Endothelial cell of umbilical vein (primary cell): ENCODE data around the gene CLDN19. TPM values are rescaled to one million over a fixed set of nuclear protein-coding genes. Genes with fewer than 3 reads are reported as not detected.

Experiments used
- BruUV-seq: library from RNA; stranded (reverse); fragments of 400-500 nt; replicated peaks from 2 replicates; lab custom pipeline; 2021; lab: Mats Ljungman, UMichigan
- CTCF ChIA-PET: fragments of 300-600, 350-600 bp; sonication (Branson Sonifier 250); formaldehyde crosslinking; loops from one replicate; lab custom pipeline; 2021; ENCODE audit warnings: antibody characterized with exemption, inconsistent platforms; lab: Charles Lee
- POLR2A ChIA-PET: fragments of 300-600, 350-600 bp; sonication (Branson Sonifier 250); formaldehyde crosslinking; loops from one replicate; lab custom pipeline; 2021; ENCODE audit warnings: antibody characterized with exemption, inconsistent platforms; lab: Charles Lee
- DNase-seq: peaks from one replicate; pipeline ENCODE4 v3.0.0-alpha.2; 2011; ENCODE audit warnings: low read depth, low spot score
- FAIRE-seq: peaks from 2 replicates; lab custom pipeline; 2011; peaks lifted over from hg19 to GRCh38; lab: Jason Lieb, UNC
- H2AFZ ChIP-seq: 2 replicates; pipeline ENCODE4 v1.6.0; 2012; ENCODE audit warnings: low read depth, low read length, control low read depth, inconsistent platforms
- H3K27ac ChIP-seq: 2 replicates; pipeline ENCODE4 v1.5.1; 2011; ENCODE audit warnings: low read depth, mild to moderate bottlenecking, control low read depth, low read length, moderate library complexity; ENCODE audit not compliant: insufficient read depth
- H3K27me3 ChIP-seq, 2 experiments: 2 replicates each; pipeline versions ENCODE4 v1.6.0 to v1.6.1; 2011; ENCODE audit warnings: low read length in 2 of 2, mixed read lengths in 1 of 2; ENCODE audit not compliant: control insufficient read depth in 2 of 2, insufficient read depth in 2 of 2
- H3K36me3 ChIP-seq, 2 experiments: 2 replicates in 1 of 2; 3 replicates in 1 of 2; pipeline ENCODE4 v1.5.1; 2011; ENCODE audit warnings: low read length in 2 of 2, mild to moderate bottlenecking in 1 of 2, moderate library complexity in 1 of 2; ENCODE audit not compliant: control insufficient read depth in 2 of 2, insufficient read depth in 2 of 2; ENCODE audit errors: extremely low read depth in 1 of 2
- H3K4me1 ChIP-seq: 3 replicates; pipeline ENCODE4 v1.5.1; 2011; ENCODE audit warnings: mild to moderate bottlenecking, low read length; ENCODE audit not compliant: control insufficient read depth, insufficient read depth; ENCODE audit errors: extremely low read depth
- H3K4me2 ChIP-seq: 2 replicates; pipeline ENCODE4 v1.6.1; 2011; ENCODE audit warnings: low read length, control low read depth, mixed read lengths; ENCODE audit not compliant: insufficient read depth
- H3K4me3 ChIP-seq, 3 experiments: fragments of 200-600 bp in 1 of 3; sonication (generic), shearing (Covaris generic) in 1 of 3; replicated peaks in 1 of 3; 2 replicates each; pipeline ENCODE4 v1.5.1; 2011 to 2016; ENCODE audit warnings: control low read depth in 3 of 3, low read length in 3 of 3, mild to moderate bottlenecking in 2 of 3, inconsistent platforms in 1 of 3, low read depth in 1 of 3, moderate library complexity in 1 of 3; ENCODE audit not compliant: insufficient read depth in 1 of 3
- H3K79me2 ChIP-seq: 2 replicates; pipeline ENCODE4 v1.6.0; 2012; ENCODE audit warnings: low read length, inconsistent platforms; ENCODE audit not compliant: control insufficient read depth, insufficient read depth
- H3K9ac ChIP-seq: replicated peaks from 2 replicates; pipeline ENCODE3; 2011; ENCODE audit warnings: low read length, control low read depth; ENCODE audit not compliant: insufficient read depth; ENCODE audit errors: extremely low read depth
- H3K9me1 ChIP-seq: replicated peaks from 3 replicates; pipeline ENCODE4 v1.6.0; 2011; ENCODE audit warnings: mild to moderate bottlenecking, low read length; ENCODE audit not compliant: control insufficient read depth, insufficient read depth; ENCODE audit errors: extremely low read depth
- H3K9me3 ChIP-seq: replicated peaks from 2 replicates; pipeline ENCODE4 v1.5.1; 2012; ENCODE audit warnings: low read length, inconsistent platforms; ENCODE audit not compliant: control insufficient read depth, insufficient read depth
- H4K20me1 ChIP-seq: replicated peaks from 2 replicates; pipeline ENCODE3; 2011; ENCODE audit warnings: mild to moderate bottlenecking, low read length; ENCODE audit not compliant: control insufficient read depth, insufficient read depth; ENCODE audit errors: extremely low read depth
- GATA2 ChIP-seq: IDR thresholded peaks from 2 replicates; pipeline ENCODE4 v1.7.0; 2011; ENCODE audit warnings: low read depth, mild to moderate bottlenecking, moderate library complexity, mixed read lengths, low read length; ENCODE audit not compliant: insufficient read length, insufficient read depth
- POLR2A ChIP-seq: IDR thresholded peaks from 2 replicates; pipeline ENCODE4 v1.6.1; 2012; ENCODE audit warnings: low read depth, mild to moderate bottlenecking, control low read depth, low read length
- POLR2AphosphoS5 ChIP-seq: IDR thresholded peaks from 2 replicates; pipeline ENCODE4 v1.6.1; 2012; ENCODE audit warnings: low read depth, mild to moderate bottlenecking, control low read depth, low read length, moderate library complexity; ENCODE audit not compliant: insufficient read depth
- dilution Hi-C: fragments of 300-500 bp; cut with MboI; formaldehyde crosslinking; loops from one replicate; pipeline ENCODE4 v1.15.0; 2019; ENCODE audit warnings: low sequenced_read_pairs; ENCODE audit not compliant: extremely low pct_ligation_motif_present
- intact Hi-C: fragments of 100-400 bp; cut with micrococcal nuclease; formaldehyde crosslinking; loops from one replicate; pipeline ENCODE4 v1.10.0; 2022
- polyA plus RNA-seq, 4 experiments: library from polyadenylated mRNA; depleted of rRNA in 3 of 4; stranded (reverse) in 3 of 4; unstranded in 1 of 4; fragments of >200 nt; gene quantifications; 2 replicates each; pipeline versions ENCODE4 v1.2.1 to v1.2.3, GENCODE V29; 2011 to 2012; ENCODE audit warnings: missing spikeins in 1 of 4
- total RNA-seq: library from RNA; stranded (reverse); gene quantifications from 2 replicates; pipeline ENCODE4 v1.2.3, GENCODE V29; 2021

The CLDN19 gene
- total and polyA plus RNA-seq, 2 donors (not counting 3 experiments of a cell fraction or from before 2014, with no cell fraction given), result not detected

GRCh38 chr1:42766741-42767509, 26.9 kb upstream of the CLDN19 start, which contains the start of the genes C1orf50 and P3H1:
C1orf50 (plus strand) TSS chr1:42767249; CDS start chr1:42767312, 63 bp downstream.
P3H1 (minus strand) TSS chr1:42767028; CDS start chr1:42766971, 57 bp downstream.
- peak; percentile 87 for TF ChIP-seq POLR2AphosphoS5
- no peak for TF ChIP-seq GATA2
- TF ChIP-seq POLR2A, result peak; percentile 92
- Histone ChIP-seq H3K27ac (peak within 1 kb of the TSS; percentile 62), H3K79me2 (peaks cover 65% of the 10 kb centered on the region), H3K27me3 (no peaks in the 10 kb centered on the region), H3K9me1 (no peaks in the 10 kb centered on the region), H3K4me1 (peaks cover 20% of the 10 kb centered on the region), H2AFZ (peak within 1 kb of the TSS; percentile 83), H3K4me2 (peak within 1 kb of the TSS; percentile 95), H3K36me3 (peaks cover 0 to 3% of the 10 kb centered on the region in 2 experiments), H4K20me1 (no peaks in the 10 kb centered on the region), H3K4me3 (peak within 1 kb of the TSS; percentile 65 to 91 (median 90)), H3K9ac (peak within 1 kb of the TSS; percentile 83), H3K9me3 (no peaks in the 10 kb centered on the region)
- intact Hi-C loops, result loop anchor here (1.0 to 5.0 kb wide), 5 partner anchors 50 to 310 kb away; partner anchors contain the start of genes ERMAP, PPCS, PPIH and SVBP
- ChIA-PET POLR2A (interaction anchor here (0.7 to 1.7 kb wide), 6 partner anchors 11 to 441 kb away, joined by 3 to 6 read pairs (median 4); partner anchors contain the start of genes ERMAP, SVBP and ZNF691), CTCF (interaction anchor here (0.8 to 3.7 kb wide), 22 partner anchors 7 to 620 kb away, joined by 3 to 32 read pairs (median 6); partner anchors contain the start of genes ERMAP, TMEM269, YBX1 and ZNF691)
- FAIRE-seq (peak; percentile 93), DNase-seq (peak; percentile 100)
- no TSS peak for BruUV-seq
- dilution Hi-C loops, result no loop called here
